GM18526 (cell line): ENCODE measurements around the gene RABEP1.

Experiments used
- POLR2A ChIP-seq: IDR thresholded peaks from 3 replicates; pipeline ENCODE4 v1.6.1; 2011; ENCODE audit not compliant: insufficient read length; ENCODE audit errors: extremely low read depth

Gene RABEP1

DNA sequence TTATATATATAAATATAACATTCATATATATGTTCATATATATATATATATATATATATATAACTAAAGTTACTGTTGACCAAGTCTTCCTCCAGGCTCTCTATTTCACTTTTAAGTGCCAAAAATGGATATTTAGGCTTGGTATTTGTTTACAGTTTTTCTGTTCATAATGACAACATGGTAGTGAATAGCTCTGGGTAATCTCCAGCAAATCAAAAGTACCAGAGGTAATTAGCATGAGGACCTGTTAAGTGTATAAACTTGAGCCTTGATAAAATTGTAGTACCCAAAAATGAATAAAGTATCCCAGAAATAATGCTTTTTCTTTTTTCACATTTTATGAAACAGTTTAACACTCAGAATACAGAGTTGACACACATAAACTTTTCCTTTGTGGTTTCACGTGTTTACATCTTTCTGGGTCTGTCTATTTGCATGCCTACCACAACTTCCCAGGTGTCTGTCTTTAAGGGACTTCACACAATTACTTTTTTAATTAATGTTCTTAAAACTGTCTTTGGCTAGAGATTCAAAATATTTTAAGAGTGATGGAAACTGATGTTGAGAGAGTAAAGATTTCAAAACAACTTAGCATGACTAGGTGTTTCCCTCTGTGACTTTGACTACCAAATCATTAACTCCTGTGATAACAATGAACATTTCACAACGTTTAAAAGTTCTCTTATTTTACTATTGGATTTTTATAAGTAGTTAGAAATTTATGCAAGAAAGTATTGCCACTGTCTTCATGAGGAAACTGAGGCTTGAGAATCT is 47.9 kb downstream of the RABEP1 start:
- no peak for TF ChIP-seq POLR2A

DNA sequence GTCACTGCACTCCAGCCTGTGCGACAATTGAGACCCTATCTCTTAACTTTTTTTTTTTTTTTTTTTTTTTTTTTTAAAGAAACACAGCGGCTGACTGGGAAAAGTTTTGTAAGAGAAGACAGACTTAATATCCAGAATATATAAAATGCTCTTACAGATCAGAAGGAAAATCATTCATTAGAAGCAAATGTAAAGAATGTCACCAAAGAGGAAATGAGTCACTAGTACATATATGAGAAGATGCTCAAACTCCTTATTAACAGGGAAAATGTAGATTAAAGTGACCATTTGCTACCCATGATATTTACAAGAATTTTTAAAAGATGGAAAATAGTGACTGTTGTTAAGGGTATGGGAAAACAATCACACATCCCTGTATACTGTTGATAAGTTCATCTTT is 48.9 kb downstream of the RABEP1 start:
- no peak for TF ChIP-seq POLR2A

DNA sequence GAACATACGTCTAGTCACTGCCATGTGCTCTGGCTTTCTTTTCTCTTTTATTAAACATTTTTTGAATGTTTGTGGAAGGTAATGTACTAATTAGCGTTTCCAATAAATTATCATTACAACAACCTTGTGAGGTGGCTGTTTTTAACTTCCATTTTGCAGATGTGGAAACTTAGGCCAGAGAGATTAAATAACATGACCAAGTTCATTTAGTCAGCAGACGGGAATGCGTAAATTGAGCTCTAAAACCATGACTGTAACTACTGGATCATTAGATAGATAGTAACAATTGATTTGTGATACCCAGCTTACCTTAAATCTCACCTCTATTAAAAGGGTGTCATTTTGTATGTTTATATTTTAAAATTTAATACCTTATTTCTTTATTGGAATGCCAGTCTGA is 49.4 kb downstream of the RABEP1 start:
- TF ChIP-seq POLR2A = no peak

DNA sequence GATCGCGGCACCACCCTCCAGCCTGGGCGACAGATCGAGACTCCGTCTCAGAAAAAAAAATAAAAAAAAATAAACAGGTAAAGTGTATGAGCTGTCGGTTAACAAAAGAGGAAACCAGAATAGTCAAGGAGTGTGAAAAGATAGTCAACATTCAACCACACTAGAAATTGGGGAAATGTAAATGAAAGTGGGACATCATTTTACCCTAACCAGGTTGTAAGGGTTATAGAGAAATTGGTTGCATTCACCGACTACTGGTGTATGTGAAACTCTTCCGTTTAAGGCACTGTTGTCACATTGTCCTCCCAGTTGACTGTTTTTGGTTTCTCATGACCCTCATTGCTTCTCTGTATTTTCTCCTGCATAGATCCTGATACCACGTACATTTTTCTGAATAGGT is 62.8 kb downstream of the RABEP1 start:
- TF ChIP-seq POLR2A = no peak

DNA sequence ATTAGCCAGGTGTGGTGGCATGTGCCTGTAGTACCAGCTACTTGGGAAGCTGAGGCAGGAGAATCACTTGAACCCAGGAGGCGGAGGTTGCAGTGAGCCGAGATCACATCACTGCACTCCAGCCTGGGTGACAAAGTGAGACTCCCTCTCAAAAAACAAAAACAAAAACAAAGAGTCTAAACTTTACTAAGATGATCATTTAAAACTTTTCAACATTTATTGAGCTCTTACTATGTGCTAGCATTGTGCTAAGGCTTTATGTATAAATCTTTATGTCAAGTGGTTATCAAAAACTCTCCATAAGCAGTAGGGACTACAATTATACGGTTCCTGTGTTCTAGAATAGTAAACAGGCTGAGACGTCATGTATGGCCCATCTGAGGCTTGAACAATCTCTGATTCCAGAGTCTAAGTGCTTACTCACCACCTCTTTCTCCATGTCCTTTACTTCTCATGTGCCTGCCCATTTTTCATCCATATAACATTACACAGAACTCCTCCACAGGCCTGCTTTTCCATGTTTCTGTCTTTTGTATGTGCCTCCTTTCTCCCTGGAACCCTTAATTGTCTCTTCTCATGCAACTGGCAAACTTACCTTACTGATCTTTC is 70.7 kb downstream of the RABEP1 start:
- TF ChIP-seq POLR2A = no peak

DNA sequence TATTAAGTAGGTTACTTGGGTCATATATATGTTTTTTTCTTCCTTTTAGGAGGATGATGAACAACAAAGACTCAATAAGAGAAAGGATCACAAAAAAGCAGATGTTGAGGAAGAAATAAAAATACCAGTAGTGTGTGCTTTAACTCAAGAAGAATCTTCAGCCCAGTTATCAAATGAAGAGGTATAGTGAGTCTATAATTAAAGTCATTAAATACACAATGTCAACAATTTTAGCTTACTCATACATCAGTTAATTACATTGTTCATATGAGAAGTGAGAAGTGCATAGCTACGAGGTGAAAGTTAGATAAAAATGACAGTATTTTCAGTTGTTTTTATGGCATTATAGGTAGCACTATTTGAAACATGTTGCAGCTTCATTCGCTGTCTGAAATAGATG is 72.2 kb downstream of the RABEP1 start:
- no peak for TF ChIP-seq POLR2A

DNA sequence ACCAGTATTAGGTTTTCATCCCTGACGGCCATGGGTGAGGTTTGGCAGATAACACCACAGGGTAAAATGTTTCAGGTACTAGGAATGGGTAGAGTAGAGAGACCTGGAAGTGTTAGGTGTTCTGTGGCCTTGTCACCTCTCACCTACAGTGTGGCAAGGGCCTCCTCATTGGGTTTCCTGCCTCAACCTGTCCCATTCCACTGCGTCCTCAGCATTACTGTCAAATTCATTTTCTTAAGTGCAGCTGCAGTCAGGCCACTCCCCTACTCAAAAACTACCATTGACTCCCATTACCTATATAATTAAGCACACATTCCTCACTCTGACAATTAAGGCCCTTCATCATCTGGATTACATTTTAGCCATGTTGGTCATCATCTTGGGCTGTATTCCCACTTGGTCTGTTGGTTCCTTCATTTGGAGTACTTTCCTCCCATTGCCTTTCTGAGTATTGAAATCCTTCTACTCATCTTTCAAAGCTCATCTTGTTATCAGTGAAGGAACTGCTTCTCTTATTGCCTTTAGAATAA is 72.9 kb downstream of the RABEP1 start:
- no peak for TF ChIP-seq POLR2A

DNA sequence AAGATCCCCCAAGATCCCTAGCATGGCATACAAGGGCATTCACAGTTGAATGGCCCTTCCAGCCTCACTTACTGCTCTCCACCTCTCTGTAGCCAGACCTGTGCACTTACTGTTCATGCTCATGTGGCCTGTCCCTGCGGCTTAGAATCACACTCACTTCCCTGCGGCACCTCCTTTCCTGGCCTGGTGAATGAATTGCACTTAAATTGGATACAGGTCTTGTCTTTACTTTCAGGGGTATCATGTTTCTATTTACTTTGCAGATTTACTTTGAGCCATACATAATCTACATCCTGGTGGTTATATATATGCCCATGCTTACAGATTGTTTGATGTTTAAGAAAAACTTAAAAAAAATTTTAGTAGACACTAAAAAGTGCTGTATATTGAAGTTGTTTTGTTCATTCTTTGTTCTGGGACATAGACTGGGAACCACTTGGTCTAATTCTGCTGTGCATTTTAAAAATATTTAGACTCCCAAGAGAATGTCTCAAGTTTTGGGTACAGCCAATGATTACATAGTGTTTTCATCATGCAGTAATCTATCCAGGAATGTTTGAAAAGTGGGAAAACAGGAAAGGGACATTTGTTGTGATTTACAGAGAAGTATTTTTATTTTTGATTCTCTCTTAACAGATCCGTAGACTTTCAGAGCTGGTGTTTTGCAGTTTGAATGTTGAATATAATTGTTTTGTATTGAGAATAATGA is 73.5 kb downstream of the RABEP1 start:
- no peak for TF ChIP-seq POLR2A

DNA sequence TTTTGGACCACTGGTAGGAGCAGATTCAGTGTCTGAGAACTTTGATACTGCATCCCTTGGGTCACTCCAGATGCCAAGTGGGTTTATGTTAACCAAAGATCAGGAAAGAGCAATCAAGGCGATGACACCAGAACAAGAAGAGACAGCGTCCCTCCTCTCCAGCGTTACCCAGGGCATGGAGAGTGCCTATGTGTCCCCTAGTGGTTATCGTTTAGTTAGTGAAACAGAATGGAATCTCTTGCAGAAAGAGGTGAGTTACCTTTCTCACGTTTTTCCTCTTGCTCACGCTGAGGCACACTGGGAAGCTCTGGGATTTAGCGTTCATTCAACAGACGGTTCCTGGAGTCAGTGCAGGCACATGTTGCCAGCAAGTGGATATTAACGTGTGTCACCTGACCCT is 79.3 kb downstream of the RABEP1 start:
- TF ChIP-seq POLR2A = no peak

DNA sequence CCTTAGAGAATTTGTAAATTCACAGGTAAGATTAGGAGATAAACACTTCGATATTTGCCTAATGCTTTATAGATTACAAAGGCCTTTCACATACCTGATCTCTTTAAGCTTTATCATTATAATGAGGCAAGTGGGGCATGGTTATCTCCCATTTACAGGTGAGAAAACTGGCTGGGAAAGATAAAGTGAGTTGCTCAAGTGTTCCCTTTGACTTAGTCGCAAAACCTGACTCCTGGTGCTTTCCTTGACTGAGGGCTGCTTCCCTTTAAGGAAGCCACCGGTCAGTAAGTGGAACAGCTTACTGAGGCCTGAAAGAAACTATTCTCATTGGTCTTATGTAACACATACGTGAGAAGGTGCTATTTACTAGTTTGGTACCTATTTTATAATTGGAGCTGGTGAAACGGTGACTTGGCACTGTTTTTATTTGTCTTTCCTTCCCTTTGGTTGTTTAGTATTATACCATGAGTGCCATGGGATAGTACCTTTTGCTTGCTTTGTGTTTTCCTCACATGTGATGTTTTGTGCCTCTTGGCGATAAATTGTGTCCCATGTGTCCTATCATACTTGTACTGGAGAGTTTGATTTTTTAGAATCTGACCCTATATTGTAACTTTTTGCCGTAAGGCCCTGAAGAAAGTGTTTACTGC is 80.2 kb downstream of the RABEP1 start:
- no peak for TF ChIP-seq POLR2A

DNA sequence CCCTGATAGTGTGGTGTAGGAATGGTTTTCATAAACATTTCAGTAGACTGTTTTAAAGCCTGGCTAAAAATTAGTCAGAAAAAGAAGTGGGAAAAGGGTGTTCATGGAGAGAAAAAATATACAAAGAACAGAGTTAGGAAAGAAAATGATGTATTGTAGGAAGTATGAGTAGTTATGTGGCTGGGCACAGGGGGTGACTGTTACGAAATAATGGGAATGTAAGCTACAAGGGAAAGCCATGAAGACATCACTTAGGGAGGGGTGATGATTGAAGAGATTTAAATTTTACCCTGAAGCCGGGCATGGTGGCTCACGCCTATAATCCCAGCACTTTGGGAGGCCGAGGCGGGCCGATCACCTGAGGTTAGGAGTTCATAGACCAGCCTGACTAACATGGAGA is 82.1 kb downstream of the RABEP1 start:
- TF ChIP-seq POLR2A = no peak

DNA sequence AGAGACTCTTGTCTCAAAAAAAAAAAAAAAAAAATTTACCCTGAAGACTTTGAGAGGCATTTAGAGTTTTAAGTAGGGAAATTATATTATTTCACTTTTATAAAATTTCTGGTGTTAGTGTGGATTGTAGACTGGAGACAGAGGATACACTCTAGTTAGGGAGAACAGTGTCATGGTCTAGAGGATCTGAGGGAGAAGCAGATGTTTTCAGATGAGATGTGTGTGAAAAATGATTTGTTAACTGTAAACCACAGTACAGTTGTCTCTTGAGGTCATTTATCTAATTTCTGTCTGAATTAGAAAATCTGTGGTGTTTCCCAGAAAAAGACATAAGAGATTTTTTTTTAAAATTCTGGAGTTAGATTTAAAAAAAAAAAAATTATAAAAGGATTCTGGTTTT is 82.6 kb downstream of the RABEP1 start:
- no peak for TF ChIP-seq POLR2A

DNA sequence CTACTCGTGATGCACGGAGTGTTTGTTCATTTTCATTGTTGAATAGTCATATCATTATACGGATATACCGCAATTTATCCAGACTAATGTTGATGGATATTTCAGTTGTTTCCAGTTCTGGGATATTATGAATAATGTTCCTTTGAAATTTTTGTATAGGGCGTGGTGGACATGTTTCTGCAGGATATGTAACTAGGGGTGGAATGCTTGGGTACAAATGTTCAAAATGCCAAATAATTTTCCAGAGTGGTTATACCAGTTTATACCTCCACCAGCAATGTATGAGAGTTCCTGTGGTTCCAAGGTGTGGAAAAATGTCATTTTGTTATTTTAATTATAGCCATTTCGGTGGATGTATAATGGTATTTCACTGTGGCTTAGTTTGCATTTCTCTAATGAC is 83.7 kb downstream of the RABEP1 start:
- TF ChIP-seq POLR2A = no peak

DNA sequence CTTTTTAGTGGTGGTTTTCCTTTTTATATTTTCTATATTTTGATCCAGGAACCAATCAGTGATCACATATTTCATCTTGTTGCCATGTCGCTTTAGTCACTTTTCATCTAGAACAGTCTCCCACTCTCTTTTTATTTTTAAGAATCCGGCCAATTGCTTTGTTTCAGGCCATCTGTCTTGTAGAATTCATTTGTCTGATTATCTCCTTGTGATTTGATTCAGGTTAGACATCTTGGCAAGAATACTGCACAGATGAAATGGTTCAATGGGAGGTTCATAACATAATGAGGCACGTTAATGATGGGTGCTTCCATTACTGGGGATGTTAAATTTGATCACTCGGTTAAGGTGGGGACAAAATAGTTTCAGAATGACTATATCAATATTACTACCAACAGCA is 88.3 kb downstream of the RABEP1 start:
- TF ChIP-seq POLR2A = no peak

DNA sequence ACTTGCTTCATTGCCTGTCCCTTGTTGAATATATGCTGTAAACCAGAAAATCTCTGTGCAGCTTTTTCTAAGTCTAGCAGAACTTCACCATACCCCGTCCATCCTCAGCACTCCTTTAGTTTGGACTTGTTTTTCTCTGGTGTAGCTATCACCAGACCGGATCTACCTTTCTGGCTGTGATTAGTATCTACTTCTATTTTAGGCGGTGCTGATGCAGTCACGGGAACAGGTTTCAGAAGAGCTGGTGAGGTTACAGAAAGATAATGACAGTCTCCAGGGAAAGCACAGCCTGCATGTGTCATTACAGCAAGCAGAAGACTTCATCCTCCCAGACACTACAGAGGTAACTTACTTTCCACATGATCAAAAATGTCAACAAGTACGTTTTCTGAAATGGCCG is 91.0 kb downstream of the RABEP1 start:
- TF ChIP-seq POLR2A = no peak

DNA sequence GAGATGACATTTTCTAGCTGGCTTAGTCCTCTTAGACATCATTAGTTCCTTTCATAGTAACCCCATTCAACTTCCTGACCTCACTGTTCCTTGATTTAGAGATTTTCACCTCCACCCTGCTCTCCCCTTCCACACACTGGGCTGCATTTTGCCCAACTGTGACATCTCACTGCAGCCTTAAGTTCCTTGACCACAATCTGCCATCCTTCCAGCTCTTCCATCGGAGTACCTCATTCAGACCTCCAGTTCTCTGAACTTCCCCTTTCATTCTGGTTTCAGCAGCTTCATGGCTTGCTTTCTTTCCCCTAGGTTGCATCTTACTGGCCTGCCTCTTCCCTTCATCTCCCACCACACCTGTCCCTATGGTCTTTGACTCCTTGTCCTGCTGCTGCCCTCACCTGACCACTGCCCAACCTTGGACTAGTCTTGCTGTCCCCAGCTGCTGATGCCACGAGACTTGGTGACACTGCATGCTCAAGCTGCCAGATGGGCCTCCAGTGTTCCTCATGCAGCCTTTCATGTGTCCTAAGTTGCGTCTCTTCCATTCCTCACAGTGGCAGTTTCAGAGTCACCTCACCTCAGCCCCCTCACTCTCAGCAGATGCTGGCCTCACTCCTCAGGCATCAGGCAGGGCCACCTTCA is 96.6 kb downstream of the RABEP1 start:
- no peak for TF ChIP-seq POLR2A
